GM12875 (cell line): ENCODE results near the gene RICTOR.

Source experiments
- H3K4me3 ChIP-seq: one replicate; pipeline ENCODE4 v1.5.1; 2011; ENCODE audit warnings: low read depth, low read length, control low read depth
- TF ChIP-seq, protein P1 (sequence below): IDR thresholded peaks from 2 replicates; pipeline ENCODE4 v1.5.1; 2011; ENCODE audit warnings: low read depth, mild to moderate bottlenecking, control low read depth, inconsistent platforms, low read length, moderate library complexity, borderline replicate concordance; ENCODE audit not compliant: insufficient read depth

RICTOR gene

DNA sequence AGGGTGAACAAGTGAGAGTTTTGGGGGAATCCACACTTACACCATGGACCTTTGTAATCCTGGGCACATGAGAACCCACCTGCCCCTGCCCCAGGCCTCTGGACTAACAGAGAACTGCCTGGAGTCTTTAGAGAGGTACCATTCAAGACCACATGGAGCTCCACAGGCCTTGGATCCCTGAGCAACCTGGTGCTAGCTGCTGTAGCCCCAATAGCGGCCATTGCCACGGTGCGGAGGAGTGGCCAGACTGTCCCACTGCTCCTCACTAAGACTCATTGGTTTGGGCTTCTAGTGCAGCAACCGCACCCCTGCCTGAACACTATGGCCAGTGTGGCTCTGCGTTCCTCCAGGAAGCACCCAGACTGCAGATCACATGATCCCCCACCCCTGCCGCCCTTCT lies 182.6 kb downstream of the RICTOR start:
- TF ChIP-seq, protein P1, sequence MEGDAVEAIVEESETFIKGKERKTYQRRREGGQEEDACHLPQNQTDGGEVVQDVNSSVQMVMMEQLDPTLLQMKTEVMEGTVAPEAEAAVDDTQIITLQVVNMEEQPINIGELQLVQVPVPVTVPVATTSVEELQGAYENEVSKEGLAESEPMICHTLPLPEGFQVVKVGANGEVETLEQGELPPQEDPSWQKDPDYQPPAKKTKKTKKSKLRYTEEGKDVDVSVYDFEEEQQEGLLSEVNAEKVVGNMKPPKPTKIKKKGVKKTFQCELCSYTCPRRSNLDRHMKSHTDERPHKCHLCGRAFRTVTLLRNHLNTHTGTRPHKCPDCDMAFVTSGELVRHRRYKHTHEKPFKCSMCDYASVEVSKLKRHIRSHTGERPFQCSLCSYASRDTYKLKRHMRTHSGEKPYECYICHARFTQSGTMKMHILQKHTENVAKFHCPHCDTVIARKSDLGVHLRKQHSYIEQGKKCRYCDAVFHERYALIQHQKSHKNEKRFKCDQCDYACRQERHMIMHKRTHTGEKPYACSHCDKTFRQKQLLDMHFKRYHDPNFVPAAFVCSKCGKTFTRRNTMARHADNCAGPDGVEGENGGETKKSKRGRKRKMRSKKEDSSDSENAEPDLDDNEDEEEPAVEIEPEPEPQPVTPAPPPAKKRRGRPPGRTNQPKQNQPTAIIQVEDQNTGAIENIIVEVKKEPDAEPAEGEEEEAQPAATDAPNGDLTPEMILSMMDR = no peak

DNA sequence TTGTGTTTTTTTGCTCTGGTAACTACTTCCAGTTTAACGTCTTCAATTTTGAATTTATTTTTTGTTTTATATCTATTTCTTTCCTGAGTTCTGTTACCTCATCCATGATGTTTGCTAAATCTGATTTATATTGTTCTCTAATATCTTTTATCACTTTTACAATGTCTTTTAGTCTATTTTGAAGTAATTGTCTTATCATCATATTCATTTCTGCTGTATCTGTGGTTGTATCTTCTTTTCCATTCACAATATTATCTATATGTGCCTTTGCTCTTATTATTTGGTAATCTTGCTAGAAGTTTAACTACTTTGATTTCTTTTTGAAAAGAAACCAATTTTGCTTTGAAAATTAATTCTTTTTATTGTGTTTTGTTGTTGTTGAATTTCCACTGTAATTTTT lies 184.8 kb downstream of the RICTOR start:
- TF ChIP-seq, protein P1 = no peak
- no peak overlapping the region for H3K4me3 ChIP-seq

More for the DNA sequence above, 182.6 kb downstream of the RICTOR start:
- H3K4me3 ChIP-seq = no peak overlapping the region

DNA sequence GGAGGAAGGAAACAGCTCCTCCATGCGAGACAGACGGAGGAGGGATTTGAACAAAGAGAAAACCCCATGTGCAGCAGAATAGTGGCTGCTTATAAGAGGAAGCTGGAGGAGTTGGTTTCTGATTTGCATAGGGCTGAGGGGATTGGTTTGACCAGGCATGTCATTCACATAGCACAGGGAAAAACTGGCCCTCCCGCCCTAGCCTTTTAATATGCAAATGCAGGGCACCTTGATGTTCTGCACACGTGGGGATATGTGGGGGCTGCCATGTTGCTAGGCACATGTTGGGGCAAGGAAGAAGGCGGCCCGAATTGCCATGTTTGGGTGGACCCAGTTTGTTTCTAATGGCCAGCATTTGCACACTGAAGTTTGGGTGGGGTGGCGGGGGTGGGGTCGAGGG lies 186.2 kb downstream of the RICTOR start:
- TF ChIP-seq, protein P1 = no peak
- no peak overlapping the region for H3K4me3 ChIP-seq
